Measurements from ENCODE around the gene ENC1. TPM values are rescaled to one million over a fixed set of nuclear protein-coding genes. Genes with fewer than 3 reads are reported as not detected.

ENC1 gene
- 37.9 and 49.5 TPM in 2 replicates for total RNA-seq

GRCh38 chr5:74640450-74640953, at the start of gene ENC1:
Gene ENC1, minus strand, starts transcription at chr5:74640728. Its CDS starts 4,243 bp downstream, at chr5:74636485.

GRCh38 chr5:74684900-74685851, 44.6 kb upstream of the ENC1 start, which contains the start of gene HEXB:
Gene HEXB, plus strand, starts transcription at chr5:74685233. Its CDS starts 28 bp downstream, at chr5:74685261.

Other genes starting within 250 kb of the ENC1 start
- 93.3 and 113 TPM in 2 replicates for gene HEXB, start 44.5 kb upstream of the ENC1 start, total RNA-seq
- gene GFM2, start 126.4 kb upstream of the ENC1 start, total RNA-seq: 24.0 and 25.7 TPM in 2 replicates
- 85.2 and 231 TPM in 2 replicates for gene NSA2, start 126.5 kb upstream of the ENC1 start, total RNA-seq
- gene FAM169A, start 225.7 kb upstream of the ENC1 start, total RNA-seq: under 0.01 and 0.78 TPM in 2 replicates